Caco-2 (cell line): ENCODE measurements around the gene GALNT15. TPM values are rescaled to one million over a fixed set of nuclear protein-coding genes. Genes with fewer than 3 reads are reported as not detected.

Experiments used
- BruUV-seq: library from RNA; stranded (reverse); fragments of 400-500 nt; replicated peaks from 2 replicates; lab custom pipeline; 2021; lab: Mats Ljungman, UMichigan
- CTCF ChIA-PET: fragments of 300-600 bp; sonication (Branson Sonifier 250); formaldehyde crosslinking; loops from one replicate; lab custom pipeline; 2022; ENCODE audit warnings: antibody characterized with exemption; lab: Charles Lee
- POLR2A ChIA-PET: fragments of 300-600 bp; sonication (Branson Sonifier 250); formaldehyde crosslinking; loops from one replicate; lab custom pipeline; 2022; ENCODE audit warnings: antibody characterized with exemption; lab: Charles Lee
- DNase-seq, 2 experiments: peaks; one replicate each; pipeline versions ENCODE4 v3.0.0 to v3.0.0-alpha.2; 2020 to 2022
- H3K27me3 ChIP-seq: replicated peaks from 2 replicates; pipeline ENCODE4 v1.6.0; 2011; ENCODE audit warnings: low read length; ENCODE audit not compliant: control insufficient read depth, insufficient read depth
- H3K36me3 ChIP-seq: 2 replicates; pipeline ENCODE4 v1.5.1; 2011; ENCODE audit warnings: low read length; ENCODE audit not compliant: control insufficient read depth, insufficient read depth
- H3K4me1 ChIP-seq: fragments of 250-450 bp; sonication (Bioruptor Pico); 2 replicates; pipeline ENCODE4 v1.5.1; 2020; ENCODE audit warnings: mild to moderate bottlenecking
- H3K4me3 ChIP-seq: 2 replicates; pipeline ENCODE4 v1.5.1; 2011; ENCODE audit warnings: low read depth, mild to moderate bottlenecking, control low read depth, low read length
- H3K9me3 ChIP-seq: fragments of 250-450 bp; sonication (Bioruptor Pico); 2 replicates; pipeline ENCODE4 v1.5.1; 2020; ENCODE audit warnings: mild to moderate bottlenecking, moderate library complexity
- H3K27ac Mint-ChIP-seq: one replicate; pipeline ENCODE4 v1.8.0; 2022; ENCODE audit warnings: mixed read lengths; ENCODE audit not compliant: unreplicated experiment
- H3K27me3 Mint-ChIP-seq: one replicate; pipeline ENCODE4 v1.8.0; 2022; ENCODE audit warnings: mixed read lengths; ENCODE audit not compliant: insufficient read depth, unreplicated experiment
- H3K36me3 Mint-ChIP-seq: one replicate; pipeline ENCODE4 v1.8.0; 2022; ENCODE audit warnings: mild to moderate bottlenecking, mixed read lengths; ENCODE audit not compliant: insufficient read depth, unreplicated experiment
- H3K4me1 Mint-ChIP-seq: one replicate; pipeline ENCODE4 v1.8.0; 2022; ENCODE audit warnings: low read depth, mixed read lengths; ENCODE audit not compliant: unreplicated experiment
- H3K4me3 Mint-ChIP-seq: one replicate; pipeline ENCODE4 v1.8.0; 2022; ENCODE audit warnings: mild to moderate bottlenecking, moderate library complexity, mixed read lengths; ENCODE audit not compliant: unreplicated experiment
- H3K9me3 Mint-ChIP-seq: one replicate; pipeline ENCODE4 v1.8.0; 2022; ENCODE audit warnings: mixed read lengths; ENCODE audit not compliant: unreplicated experiment
- CTCF ChIP-seq, 2 experiments: fragments of 200-600 bp in 1 of 2; IDR thresholded peaks; 1 replicate in 1 of 2; 2 replicates in 1 of 2; pipeline versions ENCODE4 v1.5.1 to v1.8.0; 2011 to 2022; ENCODE audit warnings: antibody characterized with exemption in 1 of 2, control low read depth in 1 of 2, inconsistent platforms in 1 of 2, low read depth in 1 of 2, low read length in 1 of 2, mild to moderate bottlenecking in 1 of 2, moderate library complexity in 1 of 2; ENCODE audit not compliant: insufficient read depth in 1 of 2, severe bottlenecking in 1 of 2, unreplicated experiment in 1 of 2
- intact Hi-C: fragments of 100-400 bp; cut with micrococcal nuclease; formaldehyde crosslinking; loops from one replicate; pipeline ENCODE4 v1.10.0; 2022; ENCODE audit not compliant: unreplicated experiment
- total RNA-seq: library from RNA; stranded (reverse); gene quantifications from 2 replicates; pipeline ENCODE4 v1.2.3, GENCODE V29; 2022

The GALNT15 gene
- total RNA-seq, 1 experiment from 2014 or later = not detected

- peaks cover 6% of the 10 kb centered on the region for H3K27me3 Mint-ChIP-seq
- ChIA-PET CTCF (no interaction called here), POLR2A (no interaction called here)
- H3K9me3 Mint-ChIP-seq = no peaks in the 10 kb centered on the region
- Histone ChIP-seq H3K27me3 (no peaks in the 10 kb centered on the region), H3K9me3 (no peaks in the 10 kb centered on the region), H3K4me1 (peaks cover 10% of the 10 kb centered on the region; the same call in 1 of the 2 replicates), H3K36me3 (no peaks in the 10 kb centered on the region), H3K4me3 (no peak overlapping the region)
- H3K4me1 Mint-ChIP-seq = no peaks in the 10 kb centered on the region
- H3K27ac Mint-ChIP-seq = no peak overlapping the region
- intact Hi-C loops = loop anchor here (5.0 kb wide), 1 partner anchor 183 kb away; no protein-coding TSS in a partner anchor
- BruUV-seq = no TSS peak
- TF ChIP-seq CTCF (IDR thresholded peaks at IDR 0.05; ENCODE audit: insufficient read depth in 1 of 2, low read depth in 1 of 2, low read length in 1 of 2, severe bottlenecking in 1 of 2, unreplicated experiment in 1 of 2) = no peak
- no peaks in the 10 kb centered on the region for H3K36me3 Mint-ChIP-seq
- DNase-seq = no peak
- no peak overlapping the region for H3K4me3 Mint-ChIP-seq
Observed at GRCh38 chr3:16245609-16246008, 71.1 kb downstream of the GALNT15 start.

GRCh38 chr3:16247282-16248061 lies 73.0 kb downstream of the GALNT15 start:
- intact Hi-C loops = loop anchor here (1.0 to 5.0 kb wide), 5 partner anchors 69 to 617 kb away; no protein-coding TSS in a partner anchor
- no peaks in the 10 kb centered on the region for H3K27me3 ChIP-seq
- peak overlapping the region; percentile 2 for H3K4me3 Mint-ChIP-seq
- peaks cover 20% of the 10 kb centered on the region for H3K4me1 ChIP-seq
- peaks cover 2% of the 10 kb centered on the region for H3K27me3 Mint-ChIP-seq
- H3K27ac Mint-ChIP-seq = no peak overlapping the region
- no peaks in the 10 kb centered on the region for H3K9me3 Mint-ChIP-seq
- no peaks in the 10 kb centered on the region for H3K36me3 Mint-ChIP-seq
- no peaks in the 10 kb centered on the region for H3K9me3 ChIP-seq
- BruUV-seq = no TSS peak
- ChIA-PET CTCF (interaction anchor here (0.6 to 0.7 kb wide), 4 partner anchors 32 to 340 kb away, joined by 3 to 6 read pairs (median 3); no protein-coding TSS in a partner anchor), POLR2A (interaction anchor here (0.7 kb wide), 1 partner anchor 109 kb away, joined by 9 read pairs; no protein-coding TSS in a partner anchor)
- peak; percentile 80 to 86 for TF ChIP-seq CTCF (IDR thresholded peaks at IDR 0.05; ENCODE audit: insufficient read depth in 1 of 2, low read depth in 1 of 2, low read length in 1 of 2, severe bottlenecking in 1 of 2, unreplicated experiment in 1 of 2)
- peak; percentile 73 to 80 for DNase-seq
- H3K4me3 ChIP-seq = no peak overlapping the region
- no peaks in the 10 kb centered on the region for H3K36me3 ChIP-seq
- peaks cover 5% of the 10 kb centered on the region for H3K4me1 Mint-ChIP-seq

- Histone ChIP-seq H3K36me3 (no peaks in the 10 kb centered on the region), H3K4me3 (no peak overlapping the region), H3K27me3 (no peaks in the 10 kb centered on the region), H3K4me1 (peaks cover 25% of the 10 kb centered on the region), H3K9me3 (no peaks in the 10 kb centered on the region)
- BruUV-seq = no TSS peak
- no peak overlapping the region for H3K4me3 Mint-ChIP-seq
- peaks cover 5% of the 10 kb centered on the region for H3K4me1 Mint-ChIP-seq
- no peak overlapping the region for H3K27ac Mint-ChIP-seq
- H3K27me3 Mint-ChIP-seq = peaks cover 2% of the 10 kb centered on the region
- TF ChIP-seq CTCF (IDR thresholded peaks at IDR 0.05; ENCODE audit: insufficient read depth in 1 of 2, low read depth in 1 of 2, low read length in 1 of 2, severe bottlenecking in 1 of 2, unreplicated experiment in 1 of 2) = no peak
- DNase-seq = no peak
- H3K36me3 Mint-ChIP-seq = no peaks in the 10 kb centered on the region
- H3K9me3 Mint-ChIP-seq = no peaks in the 10 kb centered on the region
- ChIA-PET POLR2A (interaction anchor here (0.7 kb wide), 1 partner anchor 110 kb away, joined by 9 read pairs; no protein-coding TSS in a partner anchor), CTCF (interaction anchor here (0.6 to 0.7 kb wide), 4 partner anchors 33 to 339 kb away, joined by 3 to 6 read pairs (median 3); no protein-coding TSS in a partner anchor)
- intact Hi-C loops = loop anchor here (5.0 kb wide), 1 partner anchor 186 kb away; no protein-coding TSS in a partner anchor
Observed at GRCh38 chr3:16248556-16248955, 74.1 kb downstream of the GALNT15 start.
